ENCODE measurements around the gene WASHC3.

- peak; percentile 67 for TF ChIP-seq CTCF (conservative IDR thresholded peaks at IDR 0.05; ENCODE audit: low read depth, low read length)
- no peak for TF ChIP-seq EZH2 (IDR thresholded peaks at IDR 0.05; ENCODE audit: borderline replicate concordance, low read depth, low read length, poor library complexity, severe bottlenecking)
Observed at GRCh38 chr12:102095677-102096263, 34.0 kb upstream of the WASHC3 start.
